K562 (cell line): Measurements from ENCODE around the gene UBN1. TPM values are rescaled to one million over a fixed set of nuclear protein-coding genes. Genes with fewer than 3 reads are reported as not detected.

Experiments
- CXXC5 ChIP-seq: fragments of 250-450 bp; sonication (Bioruptor Pico); IDR thresholded peaks from 2 replicates; pipeline ENCODE4 v1.8.0; 2022; ENCODE audit warnings: inconsistent platforms, mild to moderate bottlenecking, moderate library complexity
- MAZ ChIP-seq, 2 experiments: fragments of 450-650 bp in 1 of 2; sonication (generic) in 1 of 2; formaldehyde crosslinking; IDR thresholded peaks in 1 of 2; conservative IDR thresholded peaks in 1 of 2; 2 replicates each; pipeline versions ENCODE4 v1.4.0 to v1.5.0; 2020; ENCODE audit warnings: mild to moderate bottlenecking in 1 of 2, missing genetic modification reagents in 1 of 2
- NR2C1 ChIP-seq, 2 experiments: fragments of 450-650 bp; IDR thresholded peaks; 2 replicates each; pipeline ENCODE4 v1.6.1; 2017; ENCODE audit warnings: mild to moderate bottlenecking in 2 of 2, antibody characterized with exemption in 1 of 2, inconsistent platforms in 1 of 2, missing compliant biosample characterization in 1 of 2, missing genetic modification characterization in 1 of 2
- NR3C1 ChIP-seq: sonication (generic); formaldehyde crosslinking; IDR thresholded peaks from 2 replicates; pipeline ENCODE4 v1.8.1; 2022; ENCODE audit warnings: missing genetic modification reagents
- NRF1 ChIP-seq, 2 experiments: fragments of 450-650 bp; IDR thresholded peaks in 1 of 2; conservative IDR thresholded peaks in 1 of 2; 2 replicates each; pipeline ENCODE4 v1.6.1; 2014; ENCODE audit warnings: mild to moderate bottlenecking in 2 of 2
- ZNF140 ChIP-seq: fragments of 250-450 bp; sonication (Bioruptor Pico); IDR thresholded peaks from 2 replicates; pipeline ENCODE4 v1.8.0; 2021; ENCODE audit warnings: moderate library complexity, mild to moderate bottlenecking, inconsistent platforms
- ZNF165 ChIP-seq: fragments of 250-450 bp; sonication (Bioruptor Pico); IDR thresholded peaks from 2 replicates; pipeline ENCODE4 v1.4.0; 2020; ENCODE audit warnings: borderline replicate concordance
- polyA plus RNA-seq, 8 experiments: library from polyadenylated mRNA; depleted of rRNA in 4 of 8; stranded (reverse) in 5 of 8; unstranded in 3 of 8; fragments of >200 nt; fragmentation: Nextera tagmentation in 2 of 8; fragmentation: Illumina TruSeq in 1 of 8; extraction: Ambion mirVana in 2 of 8; extraction: Trizol in 1 of 8; gene quantifications; 2 replicates each; pipeline versions ENCODE4 v1.2.1 to v1.2.3, GENCODE V29; 2011 to 2014; ENCODE audit warnings: inconsistent platforms in 1 of 8, missing spikeins in 1 of 8
- total RNA-seq, 7 experiments: library from RNA; depleted of rRNA in 6 of 7; stranded (reverse); fragments of >200 nt in 6 of 7; fragmentation: Illumina TruSeq in 2 of 7; extraction: Trizol in 2 of 7; gene quantifications; 2 replicates each; pipeline versions ENCODE4 v1.2.1 to v1.2.3, GENCODE V29; 2011 to 2021; ENCODE audit warnings: low replicate concordance in 1 of 7
- TF ChIP-seq, protein P1 (sequence below): sonication (generic); formaldehyde crosslinking; IDR thresholded peaks from 2 replicates; pipeline ENCODE4 v1.8.1; 2023; ENCODE audit warnings: missing genetic modification reagents, mild to moderate bottlenecking, borderline replicate concordance
- TF ChIP-seq, protein P2 (sequence below): fragments of 250-450 bp; sonication (Bioruptor Pico); IDR thresholded peaks from 2 replicates; pipeline ENCODE4 v1.4.0; 2020; ENCODE audit warnings: mild to moderate bottlenecking, moderate library complexity, borderline replicate concordance
- TF ChIP-seq, protein P3 (sequence below): sonication (generic); formaldehyde crosslinking; IDR thresholded peaks from 2 replicates; pipeline ENCODE4 v1.8.0; 2022; ENCODE audit warnings: mild to moderate bottlenecking, missing genetic modification reagents

UBN1 gene
- total and polyA plus RNA-seq, 9 of the 15 experiments (the other 6 are each of a cell fraction or from before 2014, with no cell fraction given), result 1.5 to 45.7 (median 20.6) TPM

DNA sequence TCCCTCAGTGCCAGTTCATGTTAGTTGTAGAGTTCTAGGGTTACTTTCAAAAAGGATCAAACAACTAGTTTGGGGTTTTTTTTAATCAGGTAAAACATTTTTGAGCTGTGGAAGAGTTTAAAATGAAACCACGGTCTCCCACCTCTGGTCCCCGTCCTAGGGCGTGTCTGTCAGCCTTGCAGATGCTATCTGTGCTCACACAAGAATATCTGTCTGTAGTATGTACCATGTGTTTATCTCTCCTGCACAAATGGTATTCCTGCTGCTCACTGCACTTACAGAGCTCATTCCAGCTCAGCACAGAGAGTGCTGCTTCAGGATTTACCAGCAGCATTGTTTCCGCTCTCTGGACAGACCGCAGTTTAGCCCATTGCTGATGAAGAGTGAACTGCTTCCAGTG is 38.9 kb downstream of the UBN1 start (continued):
- TF ChIP-seq, protein P1, sequence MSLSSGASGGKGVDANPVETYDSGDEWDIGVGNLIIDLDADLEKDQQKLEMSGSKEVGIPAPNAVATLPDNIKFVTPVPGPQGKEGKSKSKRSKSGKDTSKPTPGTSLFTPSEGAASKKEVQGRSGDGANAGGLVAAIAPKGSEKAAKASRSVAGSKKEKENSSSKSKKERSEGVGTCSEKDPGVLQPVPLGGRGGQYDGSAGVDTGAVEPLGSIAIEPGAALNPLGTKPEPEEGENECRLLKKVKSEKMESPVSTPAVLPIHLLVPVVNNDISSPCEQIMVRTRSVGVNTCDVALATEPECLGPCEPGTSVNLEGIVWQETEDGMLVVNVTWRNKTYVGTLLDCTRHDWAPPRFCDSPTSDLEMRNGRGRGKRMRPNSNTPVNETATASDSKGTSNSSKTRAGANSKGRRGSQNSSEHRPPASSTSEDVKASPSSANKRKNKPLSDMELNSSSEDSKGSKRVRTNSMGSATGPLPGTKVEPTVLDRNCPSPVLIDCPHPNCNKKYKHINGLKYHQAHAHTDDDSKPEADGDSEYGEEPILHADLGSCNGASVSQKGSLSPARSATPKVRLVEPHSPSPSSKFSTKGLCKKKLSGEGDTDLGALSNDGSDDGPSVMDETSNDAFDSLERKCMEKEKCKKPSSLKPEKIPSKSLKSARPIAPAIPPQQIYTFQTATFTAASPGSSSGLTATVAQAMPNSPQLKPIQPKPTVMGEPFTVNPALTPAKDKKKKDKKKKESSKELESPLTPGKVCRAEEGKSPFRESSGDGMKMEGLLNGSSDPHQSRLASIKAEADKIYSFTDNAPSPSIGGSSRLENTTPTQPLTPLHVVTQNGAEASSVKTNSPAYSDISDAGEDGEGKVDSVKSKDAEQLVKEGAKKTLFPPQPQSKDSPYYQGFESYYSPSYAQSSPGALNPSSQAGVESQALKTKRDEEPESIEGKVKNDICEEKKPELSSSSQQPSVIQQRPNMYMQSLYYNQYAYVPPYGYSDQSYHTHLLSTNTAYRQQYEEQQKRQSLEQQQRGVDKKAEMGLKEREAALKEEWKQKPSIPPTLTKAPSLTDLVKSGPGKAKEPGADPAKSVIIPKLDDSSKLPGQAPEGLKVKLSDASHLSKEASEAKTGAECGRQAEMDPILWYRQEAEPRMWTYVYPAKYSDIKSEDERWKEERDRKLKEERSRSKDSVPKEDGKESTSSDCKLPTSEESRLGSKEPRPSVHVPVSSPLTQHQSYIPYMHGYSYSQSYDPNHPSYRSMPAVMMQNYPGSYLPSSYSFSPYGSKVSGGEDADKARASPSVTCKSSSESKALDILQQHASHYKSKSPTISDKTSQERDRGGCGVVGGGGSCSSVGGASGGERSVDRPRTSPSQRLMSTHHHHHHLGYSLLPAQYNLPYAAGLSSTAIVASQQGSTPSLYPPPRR (CRISPR knock-in tag), result no peak
- no peak for TF ChIP-seq NR2C1 (IDR thresholded peaks at IDR 0.05)
- no peak for TF ChIP-seq NR2C1 (tag; IDR thresholded peaks at IDR 0.05)
- TF ChIP-seq NRF1 (conservative IDR thresholded peaks at IDR 0.05 in 1 of 2, IDR thresholded peaks at IDR 0.05 in 1 of 2), result peak in 1 of 2 experiments; percentile 15; a peak in 1 of 4 replicates
- no peak for TF ChIP-seq MAZ (CRISPR knock-in tag; conservative IDR thresholded peaks at IDR 0.05 in 1 of 2, IDR thresholded peaks at IDR 0.05 in 1 of 2)
- TF ChIP-seq NR3C1 (CRISPR knock-in tag), result no peak
- peak; percentile 48; the same call in 1 of the 2 replicates for TF ChIP-seq CXXC5 (CRISPR knock-in tag)
- TF ChIP-seq, protein P2, sequence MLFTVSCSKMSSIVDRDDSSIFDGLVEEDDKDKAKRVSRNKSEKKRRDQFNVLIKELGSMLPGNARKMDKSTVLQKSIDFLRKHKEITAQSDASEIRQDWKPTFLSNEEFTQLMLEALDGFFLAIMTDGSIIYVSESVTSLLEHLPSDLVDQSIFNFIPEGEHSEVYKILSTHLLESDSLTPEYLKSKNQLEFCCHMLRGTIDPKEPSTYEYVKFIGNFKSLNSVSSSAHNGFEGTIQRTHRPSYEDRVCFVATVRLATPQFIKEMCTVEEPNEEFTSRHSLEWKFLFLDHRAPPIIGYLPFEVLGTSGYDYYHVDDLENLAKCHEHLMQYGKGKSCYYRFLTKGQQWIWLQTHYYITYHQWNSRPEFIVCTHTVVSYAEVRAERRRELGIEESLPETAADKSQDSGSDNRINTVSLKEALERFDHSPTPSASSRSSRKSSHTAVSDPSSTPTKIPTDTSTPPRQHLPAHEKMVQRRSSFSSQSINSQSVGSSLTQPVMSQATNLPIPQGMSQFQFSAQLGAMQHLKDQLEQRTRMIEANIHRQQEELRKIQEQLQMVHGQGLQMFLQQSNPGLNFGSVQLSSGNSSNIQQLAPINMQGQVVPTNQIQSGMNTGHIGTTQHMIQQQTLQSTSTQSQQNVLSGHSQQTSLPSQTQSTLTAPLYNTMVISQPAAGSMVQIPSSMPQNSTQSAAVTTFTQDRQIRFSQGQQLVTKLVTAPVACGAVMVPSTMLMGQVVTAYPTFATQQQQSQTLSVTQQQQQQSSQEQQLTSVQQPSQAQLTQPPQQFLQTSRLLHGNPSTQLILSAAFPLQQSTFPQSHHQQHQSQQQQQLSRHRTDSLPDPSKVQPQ (CRISPR knock-in tag), result no peak
- TF ChIP-seq, protein P3, sequence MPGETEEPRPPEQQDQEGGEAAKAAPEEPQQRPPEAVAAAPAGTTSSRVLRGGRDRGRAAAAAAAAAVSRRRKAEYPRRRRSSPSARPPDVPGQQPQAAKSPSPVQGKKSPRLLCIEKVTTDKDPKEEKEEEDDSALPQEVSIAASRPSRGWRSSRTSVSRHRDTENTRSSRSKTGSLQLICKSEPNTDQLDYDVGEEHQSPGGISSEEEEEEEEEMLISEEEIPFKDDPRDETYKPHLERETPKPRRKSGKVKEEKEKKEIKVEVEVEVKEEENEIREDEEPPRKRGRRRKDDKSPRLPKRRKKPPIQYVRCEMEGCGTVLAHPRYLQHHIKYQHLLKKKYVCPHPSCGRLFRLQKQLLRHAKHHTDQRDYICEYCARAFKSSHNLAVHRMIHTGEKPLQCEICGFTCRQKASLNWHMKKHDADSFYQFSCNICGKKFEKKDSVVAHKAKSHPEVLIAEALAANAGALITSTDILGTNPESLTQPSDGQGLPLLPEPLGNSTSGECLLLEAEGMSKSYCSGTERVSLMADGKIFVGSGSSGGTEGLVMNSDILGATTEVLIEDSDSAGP (CRISPR knock-in tag), result no peak
- no peak for TF ChIP-seq ZNF140 (CRISPR knock-in tag)
- TF ChIP-seq ZNF165 (CRISPR knock-in tag), result no peak
- TF ChIP-seq, all 486 proteins: peak for 44
